ENCODE results near the gene DCDC1. TPM values are rescaled to one million over a fixed set of nuclear protein-coding genes. Genes with fewer than 3 reads are reported as not detected.

DCDC1 gene
- total RNA-seq, 4 donors from 2014 or later: 0.06 to 1.7 (median 0.36) TPM; not detected in 1

GRCh38 chr11:31414338-31414737 lies 44.8 kb upstream of the DCDC1 start:
- no peak for ATAC-seq (ENCODE audit: low FRiP score)
- no peak for TF ChIP-seq CTCF (IDR thresholded peaks at IDR 0.05)
- DNase-seq (ENCODE audit: low spot score): no peak

- no peak for DNase-seq (ENCODE audit: low spot score)
- no peak for TF ChIP-seq CTCF (IDR thresholded peaks at IDR 0.05)
- ATAC-seq (ENCODE audit: low FRiP score): no peak
Measured at GRCh38 chr11:31412946-31413345, 43.4 kb upstream of the DCDC1 start.

- ATAC-seq (ENCODE audit: low FRiP score): no peak
- TF ChIP-seq CTCF (IDR thresholded peaks at IDR 0.05): no peak
- no peak for DNase-seq (ENCODE audit: low spot score)
Measured at GRCh38 chr11:31408201-31408600, 38.7 kb upstream of the DCDC1 start.

- ATAC-seq (ENCODE audit: low FRiP score): no peak
- no peak for DNase-seq (ENCODE audit: low spot score)
- TF ChIP-seq CTCF (IDR thresholded peaks at IDR 0.05): no peak
Measured at GRCh38 chr11:31404614-31405013, 35.1 kb upstream of the DCDC1 start.

GRCh38 chr11:31397239-31397834 lies 27.8 kb upstream of the DCDC1 start:
- TF ChIP-seq CTCF (IDR thresholded peaks at IDR 0.05): no peak
- no peak for ATAC-seq (ENCODE audit: low FRiP score)
- no peak for DNase-seq (ENCODE audit: low spot score)

GRCh38 chr11:31387379-31387778 lies 17.8 kb upstream of the DCDC1 start:
- no peak for DNase-seq (ENCODE audit: low spot score)
- no peak for TF ChIP-seq CTCF (IDR thresholded peaks at IDR 0.05)
- no peak for ATAC-seq (ENCODE audit: low FRiP score)

GRCh38 chr11:31383116-31383515 lies 13.6 kb upstream of the DCDC1 start:
- no peak for TF ChIP-seq CTCF (IDR thresholded peaks at IDR 0.05)
- no peak for DNase-seq (ENCODE audit: low spot score)
- no peak for ATAC-seq (ENCODE audit: low FRiP score)
